ENCODE measurements around the gene SNX1.

The SNX1 gene

DNA sequence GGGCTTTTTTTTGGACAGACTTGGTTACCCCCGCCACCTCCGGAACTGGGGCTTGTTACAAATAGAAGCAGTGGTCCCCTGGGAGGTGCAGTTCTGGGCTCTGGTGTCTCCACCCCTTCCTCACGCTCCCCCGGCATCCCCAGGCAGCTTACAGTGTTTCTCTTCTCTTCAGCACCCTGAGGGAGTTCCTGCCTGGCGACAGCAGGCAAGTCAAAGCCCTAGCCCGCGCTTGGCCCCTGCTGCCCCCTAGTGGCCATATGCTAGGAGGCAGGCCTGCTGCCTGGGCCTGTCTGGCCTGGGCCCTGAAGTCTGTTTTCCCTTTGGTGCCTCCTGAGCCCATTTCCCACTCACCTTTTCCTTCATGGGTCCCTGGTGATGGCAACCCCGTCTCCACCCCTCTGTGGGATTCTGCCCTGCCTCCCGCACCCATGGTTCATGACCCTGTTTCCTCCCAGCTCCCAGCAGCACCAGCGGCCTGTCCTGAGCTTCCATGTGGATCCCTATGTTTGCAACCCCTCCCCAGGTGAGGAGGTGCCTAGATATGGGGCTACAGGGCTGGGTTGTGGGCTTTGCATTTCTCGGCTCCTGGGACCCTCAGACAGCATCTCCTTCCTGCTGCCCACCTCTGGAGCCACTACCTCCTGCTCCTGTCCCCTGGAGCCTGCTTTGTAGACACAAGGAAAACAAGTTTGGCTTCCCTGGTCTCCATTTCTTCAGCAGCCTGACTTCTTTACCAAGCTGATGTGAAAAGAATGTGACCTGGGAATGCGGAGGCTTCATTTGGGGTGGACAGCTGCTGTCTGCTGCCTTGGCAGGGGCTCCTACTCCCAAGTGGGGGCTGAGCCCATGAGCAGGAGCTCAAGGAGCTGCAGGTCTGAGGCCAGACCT lies 57.9 kb downstream of the SNX1 start:
- TF ChIP-seq CTCF (IDR thresholded peaks at IDR 0.05; ENCODE audit: insufficient read depth, low read depth, low read length, missing control alignments) = peak; percentile 97
- peak; percentile 86 for DNase-seq (ENCODE audit: low read depth)
- no peak overlapping the region for H3K4me3 ChIP-seq (ENCODE audit: low read length)

DNA sequence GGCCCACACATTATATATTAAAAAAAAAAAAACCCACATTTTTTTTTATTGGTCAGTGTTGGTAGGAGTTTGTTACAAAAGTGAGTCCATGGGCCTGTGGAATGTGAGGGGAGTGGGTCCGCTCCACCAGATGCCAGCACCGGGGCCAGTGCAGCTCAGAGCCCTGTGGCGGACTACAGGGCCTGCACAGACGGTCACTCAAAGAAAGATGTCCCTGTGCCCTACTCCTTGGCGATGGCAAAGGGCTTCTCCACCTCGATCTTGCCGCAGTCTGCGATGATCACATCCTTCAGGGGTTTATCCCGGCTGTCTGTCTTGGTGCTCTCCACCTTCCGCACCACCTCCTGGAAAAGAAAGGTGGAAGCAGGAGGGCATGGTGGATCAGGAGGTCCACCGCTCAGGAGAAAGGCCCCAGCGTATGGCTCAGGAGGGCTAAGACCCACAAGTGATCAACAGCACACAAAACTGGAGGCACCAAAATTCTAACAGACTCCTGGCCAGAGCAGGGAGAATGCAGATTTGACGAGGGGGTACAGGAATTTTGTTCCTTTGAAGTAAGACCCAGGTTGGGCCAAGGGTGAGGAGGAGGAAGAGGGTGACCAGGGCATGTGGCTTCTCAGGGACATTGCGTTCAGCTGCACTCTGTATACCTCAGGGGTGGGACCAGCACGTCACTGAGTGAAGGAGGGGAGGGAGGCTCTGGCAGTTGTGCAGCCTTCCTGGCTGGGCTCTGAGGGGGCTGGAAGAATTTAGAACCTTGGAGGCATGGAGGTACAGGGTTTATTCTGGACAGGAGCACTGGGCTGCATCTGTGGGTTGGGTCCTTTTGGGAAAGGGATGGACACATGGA lies 60.2 kb downstream of the SNX1 start:
- no peak for DNase-seq (ENCODE audit: low read depth)

GRCh38 chr15:64156652-64157331 lies 61.0 kb downstream of the SNX1 start:
- H3K4me3 ChIP-seq (ENCODE audit: low read length) = no peak overlapping the region
- TF ChIP-seq CTCF (IDR thresholded peaks at IDR 0.05; ENCODE audit: insufficient read depth, low read depth, low read length, missing control alignments) = no peak
- no peak for DNase-seq (ENCODE audit: low read depth)

More for the DNA sequence above, 60.2 kb downstream of the SNX1 start:
- TF ChIP-seq CTCF (IDR thresholded peaks at IDR 0.05; ENCODE audit: insufficient read depth, low read depth, low read length, missing control alignments) = no peak
- H3K4me3 ChIP-seq (ENCODE audit: low read length) = no peak overlapping the region

- no peak for DNase-seq (ENCODE audit: low read depth)
- no peak overlapping the region for H3K4me3 ChIP-seq (ENCODE audit: low read length)
- TF ChIP-seq CTCF (IDR thresholded peaks at IDR 0.05; ENCODE audit: insufficient read depth, low read depth, low read length, missing control alignments) = no peak
Observed at GRCh38 chr15:64157599-64158125, 61.9 kb downstream of the SNX1 start.

DNA sequence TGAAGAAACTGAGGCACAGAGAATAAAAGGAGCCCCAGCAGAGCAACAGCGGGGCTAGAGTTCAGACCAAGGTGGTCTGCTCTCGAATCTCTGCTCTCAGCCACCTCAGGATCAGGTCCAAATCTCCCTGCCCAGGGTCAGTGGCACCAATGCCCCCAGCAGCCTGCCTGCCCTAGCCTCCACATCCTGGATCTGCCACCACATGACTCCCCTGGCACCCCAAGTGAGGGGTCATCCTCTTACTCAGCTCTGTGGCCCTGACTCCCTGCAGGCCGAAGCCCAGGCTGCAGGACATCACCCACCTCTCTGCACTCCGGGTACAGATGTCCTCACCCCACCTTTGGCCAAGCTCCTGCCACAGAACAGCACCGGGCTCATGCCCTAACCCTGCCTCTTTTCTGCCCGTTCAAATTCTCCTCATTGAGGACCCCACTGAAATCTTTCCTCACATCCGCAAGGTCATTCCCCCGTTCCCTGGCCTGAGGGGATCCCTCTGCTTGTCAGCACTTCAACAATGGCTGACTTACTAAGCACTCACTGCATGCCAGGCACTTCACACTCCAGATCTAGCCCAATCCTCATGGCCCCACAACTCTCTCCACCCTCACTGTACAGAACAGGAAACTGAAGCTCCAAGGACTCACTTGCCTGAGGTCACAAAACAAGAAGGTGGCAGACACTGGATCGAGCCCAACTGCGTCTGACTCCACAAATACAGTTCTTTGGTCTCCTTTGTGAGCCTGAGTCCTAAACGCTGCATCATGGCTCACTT lies 62.8 kb downstream of the SNX1 start:
- DNase-seq (ENCODE audit: low read depth) = no peak
- no peak overlapping the region for H3K4me3 ChIP-seq (ENCODE audit: low read length)
- no peak for TF ChIP-seq CTCF (IDR thresholded peaks at IDR 0.05; ENCODE audit: insufficient read depth, low read depth, low read length, missing control alignments)
